ENCODE results near the gene RBMS1.

Gene RBMS1

DNA sequence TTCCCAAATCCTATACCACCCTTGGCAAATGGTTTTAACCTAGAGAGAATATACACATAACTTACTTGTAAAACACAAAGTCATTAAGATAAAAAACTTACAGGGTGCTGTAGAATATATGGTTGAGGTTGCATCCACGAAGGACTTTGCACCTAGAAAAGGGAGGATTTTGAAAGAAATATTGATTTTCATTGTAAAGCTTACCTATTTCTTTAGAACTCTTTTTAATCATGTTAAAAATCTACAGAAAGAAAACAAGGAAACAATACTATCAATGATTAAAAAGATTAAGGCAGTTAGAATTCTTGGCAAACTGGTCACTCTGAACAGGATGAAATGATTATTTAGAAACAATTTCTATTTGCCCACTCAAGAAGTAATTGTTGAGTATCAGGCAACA lies 212.4 kb downstream of the RBMS1 start:
- no peak for DNase-seq
- in situ Hi-C loops (cut with MboI; ENCODE audit: low pct_unique_long_range_greater_than_20kb, low sequenced_read_pairs): no loop called here

DNA sequence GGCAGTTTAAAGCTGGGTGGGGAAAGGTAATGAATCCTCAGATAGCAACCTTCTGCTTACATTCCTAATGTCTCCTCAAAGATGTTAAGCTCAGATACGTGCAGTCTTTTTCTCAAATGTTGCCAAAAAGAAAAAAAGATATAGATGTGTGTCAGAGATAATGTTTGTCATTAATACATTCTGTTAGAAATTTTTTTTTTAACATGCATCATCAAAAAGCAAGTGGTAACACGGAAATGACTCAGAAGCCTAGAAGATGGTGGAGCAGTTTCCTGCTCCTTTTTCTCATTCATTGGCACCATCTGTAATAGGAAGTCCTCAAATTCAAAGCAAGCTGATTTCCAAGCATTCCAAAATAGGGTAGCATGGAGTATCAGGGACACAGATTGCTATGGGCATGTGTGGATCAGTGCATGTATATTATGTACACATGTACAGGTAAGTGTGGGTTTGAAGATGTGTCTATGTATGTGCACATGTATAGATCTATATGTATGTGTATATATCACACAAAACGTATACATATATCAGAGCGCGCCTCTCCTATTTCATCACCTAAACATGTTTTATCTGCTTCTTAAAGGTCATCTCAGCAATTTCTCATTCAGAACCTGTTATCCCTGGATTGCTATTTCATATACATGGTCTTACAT lies 213.7 kb downstream of the RBMS1 start:
- DNase-seq: no peak
- in situ Hi-C loops (cut with MboI; ENCODE audit: low pct_unique_long_range_greater_than_20kb, low sequenced_read_pairs): no loop called here

DNA sequence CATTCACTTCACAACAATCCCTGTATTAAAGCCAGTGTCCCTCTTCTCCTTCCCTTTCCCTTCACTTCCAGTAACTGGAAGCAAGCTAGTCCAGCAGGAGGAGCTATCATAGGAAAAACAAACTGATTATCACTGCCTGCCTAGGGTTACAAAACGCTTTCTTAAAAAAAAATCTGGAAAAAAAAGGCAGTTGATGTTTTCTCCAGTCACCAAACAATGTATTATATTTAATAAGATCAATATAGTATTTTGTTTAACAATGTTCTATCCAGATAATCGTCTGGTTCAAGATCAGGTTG lies 214.8 kb downstream of the RBMS1 start:
- in situ Hi-C loops (cut with MboI; ENCODE audit: low pct_unique_long_range_greater_than_20kb, low sequenced_read_pairs): no loop called here
- no peak for DNase-seq

GRCh38 chr2:160278101-160278878 lies 215.3 kb downstream of the RBMS1 start:
- in situ Hi-C loops (cut with MboI; ENCODE audit: low pct_unique_long_range_greater_than_20kb, low sequenced_read_pairs): no loop called here
- no peak for DNase-seq

DNA sequence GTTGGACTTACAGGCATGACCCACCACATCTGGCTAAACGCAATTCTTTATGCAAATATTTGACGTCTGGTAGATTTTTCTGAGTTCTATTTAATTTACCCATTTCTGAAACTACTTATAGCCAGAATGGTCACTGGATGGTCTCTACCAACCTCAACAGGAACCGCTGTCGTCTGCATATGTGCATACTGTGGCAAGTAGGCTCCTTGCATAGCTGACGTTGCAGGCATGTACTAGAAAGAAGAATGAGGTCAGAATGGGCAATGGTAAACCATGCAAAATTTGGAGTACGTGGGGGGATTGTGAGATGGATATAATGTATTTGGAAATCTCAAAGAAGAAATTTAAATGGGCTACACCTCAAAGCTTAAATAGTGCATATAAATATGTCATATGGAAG lies 216.5 kb downstream of the RBMS1 start:
- DNase-seq: no peak
- in situ Hi-C loops (cut with MboI; ENCODE audit: low pct_unique_long_range_greater_than_20kb, low sequenced_read_pairs): no loop called here

DNA sequence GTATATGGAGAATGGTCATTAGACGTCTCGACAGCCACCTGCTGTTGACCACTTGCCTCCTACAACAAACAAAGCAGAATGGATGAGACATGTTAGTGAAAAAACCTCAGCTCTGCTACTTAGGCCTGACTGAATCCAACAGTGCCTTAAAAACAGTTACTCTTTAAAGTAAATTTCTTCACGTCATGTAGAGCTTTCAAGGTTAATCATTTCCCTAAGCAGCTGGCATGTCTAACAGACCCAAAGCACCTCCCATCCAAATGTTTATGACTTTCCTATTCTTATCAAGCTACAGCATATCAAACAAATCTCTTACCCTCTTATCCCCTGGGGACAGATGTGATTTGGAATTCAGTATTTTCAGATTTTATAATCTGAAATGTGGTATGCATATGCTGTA lies 218.0 kb downstream of the RBMS1 start:
- in situ Hi-C loops (cut with MboI; ENCODE audit: low pct_unique_long_range_greater_than_20kb, low sequenced_read_pairs): no loop called here
- no peak for DNase-seq

- no peak for DNase-seq
- in situ Hi-C loops (cut with MboI; ENCODE audit: low pct_unique_long_range_greater_than_20kb, low sequenced_read_pairs): no loop called here
Observed at GRCh38 chr2:160271171-160272086, 222.2 kb downstream of the RBMS1 start.

DNA sequence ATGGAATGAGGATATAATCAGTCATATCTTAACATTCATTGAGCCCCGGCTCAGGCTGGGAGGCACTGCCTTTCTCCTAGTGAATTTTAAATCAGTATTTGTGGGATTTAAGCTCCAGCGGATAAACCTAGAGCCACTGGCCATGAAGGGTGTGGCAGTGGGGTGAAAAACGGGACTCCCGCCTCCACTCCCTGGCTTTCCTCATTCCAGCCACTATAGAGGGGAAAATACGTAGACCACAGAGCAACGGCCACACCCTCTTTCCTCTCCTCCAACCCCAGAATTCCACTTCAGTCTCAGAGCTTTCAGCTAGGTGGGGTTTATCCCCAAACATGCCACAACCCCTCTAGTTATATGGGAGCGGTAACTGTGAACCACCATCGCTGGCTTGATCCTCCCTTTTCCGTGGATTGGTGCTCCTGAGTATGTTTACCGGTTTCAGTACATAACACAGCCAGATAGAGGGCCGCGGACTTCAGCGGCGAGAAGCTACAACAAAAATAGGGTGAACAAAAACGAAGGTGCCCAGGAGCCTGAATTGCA lies 223.0 kb downstream of the RBMS1 start:
- DNase-seq: no peak
- in situ Hi-C loops (cut with MboI; ENCODE audit: low pct_unique_long_range_greater_than_20kb, low sequenced_read_pairs): no loop called here

DNA sequence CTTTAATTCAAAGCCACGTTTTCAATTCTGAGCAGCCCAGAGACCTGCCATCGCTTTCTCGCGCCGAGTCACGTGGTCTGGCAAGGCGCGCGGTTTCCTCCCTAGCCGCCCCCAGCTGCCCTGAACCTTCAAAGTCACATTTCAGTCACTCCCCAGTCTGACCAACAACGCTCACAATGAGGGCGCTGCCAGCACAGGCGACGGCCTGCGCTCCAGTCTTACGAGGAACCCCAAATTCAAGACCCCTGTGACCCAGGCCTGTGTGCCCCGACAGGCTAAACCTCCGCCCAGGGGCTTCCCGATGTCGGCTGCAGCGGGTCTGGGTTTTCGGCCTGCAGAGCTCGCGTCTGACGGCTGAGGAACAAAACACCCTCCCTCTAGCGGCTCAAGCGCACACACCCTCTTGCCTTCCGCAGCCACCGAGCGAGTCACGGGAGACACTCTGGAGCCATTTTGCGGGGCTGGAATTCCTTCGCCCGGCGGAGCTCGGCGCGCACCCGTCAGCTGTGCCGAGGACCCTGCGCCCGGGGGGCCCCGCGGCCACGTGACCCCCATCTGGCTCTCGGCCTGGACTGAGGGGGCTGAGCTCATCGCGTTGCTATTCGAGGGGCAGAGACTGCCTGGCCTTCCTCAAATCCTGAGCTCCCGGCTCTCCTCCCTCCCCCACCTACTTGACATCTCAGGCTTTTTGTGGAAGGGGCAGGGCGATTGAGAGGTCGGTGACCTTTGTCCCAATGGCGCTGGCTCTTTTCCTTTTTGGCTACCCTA lies 223.6 kb downstream of the RBMS1 start:
- DNase-seq: no peak
- in situ Hi-C loops (cut with MboI; ENCODE audit: low pct_unique_long_range_greater_than_20kb, low sequenced_read_pairs): no loop called here

- no peak for DNase-seq
- in situ Hi-C loops (cut with MboI; ENCODE audit: low pct_unique_long_range_greater_than_20kb, low sequenced_read_pairs): no loop called here
Observed at GRCh38 chr2:160269365-160269764, 224.2 kb downstream of the RBMS1 start.

- in situ Hi-C loops (cut with MboI; ENCODE audit: low pct_unique_long_range_greater_than_20kb, low sequenced_read_pairs): no loop called here
- no peak for DNase-seq
Observed at GRCh38 chr2:160268151-160268781, 225.3 kb downstream of the RBMS1 start.

DNA sequence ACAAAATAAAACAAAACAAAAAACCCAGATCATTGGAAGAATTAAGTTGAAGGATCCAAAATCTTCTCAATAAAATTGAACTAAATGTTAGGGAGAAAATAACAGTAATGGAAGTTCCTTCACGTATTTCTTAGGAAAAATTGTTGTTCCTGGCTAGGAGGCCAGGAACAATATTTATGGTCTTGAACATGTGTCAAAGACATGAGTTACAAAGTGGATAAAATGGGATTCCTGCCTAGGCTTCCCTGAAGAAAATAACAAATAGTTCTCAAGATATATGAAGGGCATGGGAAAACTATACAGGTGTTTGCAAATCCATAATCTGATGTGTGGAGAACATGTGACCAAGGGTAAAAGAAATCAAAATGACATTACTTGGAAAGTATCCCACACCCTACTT lies 225.9 kb downstream of the RBMS1 start:
- in situ Hi-C loops (cut with MboI; ENCODE audit: low pct_unique_long_range_greater_than_20kb, low sequenced_read_pairs): no loop called here
- DNase-seq: no peak

DNA sequence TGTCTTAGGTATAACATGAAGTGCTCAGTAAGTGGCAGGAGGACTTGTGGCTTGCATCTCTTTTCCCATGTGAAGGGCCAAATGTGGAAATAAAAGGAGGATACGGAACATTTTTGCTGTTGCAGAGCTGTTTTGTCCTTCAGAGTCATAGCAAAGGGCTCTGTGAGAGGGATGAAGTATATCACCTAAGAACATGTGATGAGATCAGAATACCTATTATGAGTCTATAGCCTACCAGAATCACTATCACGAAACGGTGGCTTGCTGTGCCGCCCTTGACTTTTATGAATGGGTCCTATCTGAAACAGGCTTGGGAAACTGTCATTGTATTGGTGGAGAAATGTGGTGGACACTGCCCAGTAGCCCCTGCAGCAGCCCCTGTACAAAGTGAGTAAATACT lies 226.6 kb downstream of the RBMS1 start:
- in situ Hi-C loops (cut with MboI; ENCODE audit: low pct_unique_long_range_greater_than_20kb, low sequenced_read_pairs): no loop called here
- DNase-seq: no peak

- DNase-seq: no peak
- in situ Hi-C loops (cut with MboI; ENCODE audit: low pct_unique_long_range_greater_than_20kb, low sequenced_read_pairs): no loop called here
Observed at GRCh38 chr2:160266037-160266551, 227.5 kb downstream of the RBMS1 start.

- no peak for DNase-seq
- in situ Hi-C loops (cut with MboI; ENCODE audit: low pct_unique_long_range_greater_than_20kb, low sequenced_read_pairs): no loop called here
Observed at GRCh38 chr2:160264308-160264707, 229.3 kb downstream of the RBMS1 start.

DNA sequence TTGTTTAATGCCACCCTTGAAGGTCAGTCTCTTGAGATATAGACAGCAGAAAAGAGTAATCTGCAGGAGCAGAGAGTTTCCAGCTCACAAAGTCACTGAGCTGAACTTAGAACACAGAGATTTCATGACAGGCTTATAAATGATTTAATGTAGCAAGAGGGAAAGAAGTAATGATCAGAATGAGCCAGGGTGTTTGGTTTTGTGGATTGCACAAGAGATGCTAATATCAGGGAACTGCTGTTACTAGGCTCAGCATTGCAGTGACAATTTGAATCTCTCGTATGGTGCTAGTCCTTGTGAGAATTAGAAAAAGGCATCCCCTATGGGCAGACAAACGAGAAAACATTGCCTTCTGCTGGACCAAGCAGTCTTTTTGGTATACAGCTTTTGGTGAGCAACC lies 231.9 kb downstream of the RBMS1 start:
- no peak for DNase-seq
- in situ Hi-C loops (cut with MboI; ENCODE audit: low pct_unique_long_range_greater_than_20kb, low sequenced_read_pairs): no loop called here

DNA sequence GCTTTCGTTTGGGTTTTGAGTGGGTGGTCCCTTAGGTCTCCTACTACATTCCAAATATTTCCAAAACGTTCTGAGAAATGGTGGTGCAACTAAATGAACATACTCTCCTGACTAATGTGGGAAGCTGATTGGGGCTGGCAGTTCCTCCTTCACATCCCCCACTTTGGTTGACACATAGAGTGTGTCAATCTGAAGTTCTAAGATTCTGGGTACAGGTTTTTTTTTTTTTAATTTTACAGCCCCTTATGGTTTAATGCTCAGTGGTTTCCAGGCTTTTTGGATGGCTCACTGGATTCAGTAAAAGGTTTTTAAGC lies 235.2 kb downstream of the RBMS1 start:
- no peak for DNase-seq
- in situ Hi-C loops (cut with MboI; ENCODE audit: low pct_unique_long_range_greater_than_20kb, low sequenced_read_pairs): no loop called here

- in situ Hi-C loops (cut with MboI; ENCODE audit: low pct_unique_long_range_greater_than_20kb, low sequenced_read_pairs): no loop called here
- DNase-seq: no peak
Observed at GRCh38 chr2:160257743-160258491, 235.7 kb downstream of the RBMS1 start.

All from KBM-7 (cell line).